Measurements from ENCODE around the gene PRCP.

Gene PRCP

DNA sequence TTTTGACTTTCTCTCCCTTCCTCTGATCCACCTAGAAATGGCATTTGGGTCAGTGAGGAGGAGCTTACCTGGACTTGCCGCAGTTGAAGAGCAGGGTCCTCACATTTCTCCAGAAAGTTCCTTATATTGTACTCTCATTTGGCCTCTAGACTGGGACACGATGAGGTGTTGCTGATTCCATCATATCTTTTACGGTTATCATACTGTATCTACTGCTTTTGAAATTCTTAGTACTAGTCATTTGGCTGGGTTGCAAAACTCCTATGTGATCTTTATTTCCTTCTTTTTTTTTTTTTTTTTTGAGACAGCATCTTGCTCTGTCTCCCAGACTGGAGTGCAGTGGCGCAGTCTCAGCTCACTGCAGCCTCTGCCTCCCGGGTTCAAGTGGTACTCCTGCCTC is 107.9 kb downstream of the PRCP start:
- H3K9me3 ChIP-seq (ENCODE audit: control extremely low read depth in 1 of 5, control insufficient read depth in 4 of 5, insufficient read depth in 2 of 5, low read depth in 1 of 5, low read length in 4 of 5): no peaks in the 10 kb centered on the region
- no peak overlapping the region for H3K4me3 ChIP-seq (ENCODE audit: control insufficient read depth in 1 of 7, extremely low read depth in 1 of 7, insufficient read depth in 4 of 7, low read depth in 2 of 7, low read length in 6 of 7)
- DNase-seq: no peak
- H3K27me3 ChIP-seq (replicated peaks in 2 of 5; ENCODE audit: control insufficient read depth in 4 of 5, insufficient read depth in 5 of 5, low read length in 4 of 5): peaks cover 0 to 5% (median 0%) of the 10 kb centered on the region in 5 experiments
- peaks cover 0 to 45% (median 14%) of the 10 kb centered on the region in 4 experiments for H3K4me1 ChIP-seq (ENCODE audit: control extremely low read depth in 1 of 4, control insufficient read depth in 4 of 4, insufficient read depth in 4 of 4, low read length in 3 of 4)
- H3K36me3 ChIP-seq (ENCODE audit: control insufficient read depth in 4 of 4, insufficient read depth in 4 of 4, low read length in 3 of 4): no peaks in the 10 kb centered on the region
- ChIA-PET POLR2A (no interaction called here), CTCF (interaction anchor here (0.6 to 1.0 kb wide), 2 partner anchors 60 to 1480 kb away, joined by 3 read pairs; no protein-coding TSS in a partner anchor)
- H3K27ac ChIP-seq (ENCODE audit: insufficient read depth in 1 of 2, low read depth in 1 of 2, low read length in 2 of 2, poor library complexity in 1 of 2, severe bottlenecking in 2 of 2): peak overlapping the region in 1 of 2 experiments; percentile 43
- WGBS (ENCODE audit: insufficient coverage): 100% methylated on average over 3 of the region's 5 CpGs

DNA sequence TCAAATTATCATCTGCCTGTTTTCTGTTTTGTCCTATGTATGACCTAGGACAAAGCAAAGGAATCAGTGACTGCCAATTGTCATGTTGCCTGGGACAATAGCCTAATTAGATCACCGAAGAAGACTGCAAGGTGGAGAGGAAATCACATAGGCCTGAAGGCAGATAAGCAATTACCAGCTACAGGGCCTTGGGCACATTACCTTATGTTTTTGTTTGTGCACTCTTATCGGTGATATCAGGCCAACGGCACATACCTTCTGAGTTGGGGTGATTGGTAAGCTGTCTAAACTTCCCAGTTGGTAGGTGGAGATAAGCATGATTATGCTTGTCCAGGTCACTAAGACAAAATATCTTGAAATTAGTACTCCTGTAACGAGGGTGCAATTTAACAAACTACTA is 108.5 kb downstream of the PRCP start:
- Histone ChIP-seq H3K4me1 (ENCODE audit: control extremely low read depth in 1 of 4, control insufficient read depth in 4 of 4, insufficient read depth in 4 of 4, low read length in 3 of 4) (peaks cover 0 to 41% (median 14%) of the 10 kb centered on the region in 4 experiments), H3K4me3 (ENCODE audit: control insufficient read depth in 1 of 7, extremely low read depth in 1 of 7, insufficient read depth in 4 of 7, low read depth in 2 of 7, low read length in 6 of 7) (no peak overlapping the region), H3K36me3 (ENCODE audit: control insufficient read depth in 4 of 4, insufficient read depth in 4 of 4, low read length in 3 of 4) (no peaks in the 10 kb centered on the region), H3K27me3 (replicated peaks in 2 of 5; ENCODE audit: control insufficient read depth in 4 of 5, insufficient read depth in 5 of 5, low read length in 4 of 5) (peaks cover 0 to 5% (median 0%) of the 10 kb centered on the region in 5 experiments), H3K9me3 (ENCODE audit: control extremely low read depth in 1 of 5, control insufficient read depth in 4 of 5, insufficient read depth in 2 of 5, low read depth in 1 of 5, low read length in 4 of 5) (no peaks in the 10 kb centered on the region), H3K27ac (ENCODE audit: insufficient read depth in 1 of 2, low read depth in 1 of 2, low read length in 2 of 2, poor library complexity in 1 of 2, severe bottlenecking in 2 of 2) (peak overlapping the region; percentile 33 to 43)
- CTCF ChIA-PET: interaction anchor here (0.6 to 1.8 kb wide), 2 partner anchors 16 to 1480 kb away, joined by 3 to 6 read pairs; no protein-coding TSS in a partner anchor
- 10% methylated on average over 3 of the region's 4 CpGs for WGBS (ENCODE audit: insufficient coverage)
- POLR2A ChIA-PET: interaction anchor here (1.0 kb wide), 1 partner anchor 58 kb away, joined by 3 read pairs; the partner anchor contains the start of gene FAM181B
- peak; percentile 38 to 92 (median 77) for DNase-seq

DNA sequence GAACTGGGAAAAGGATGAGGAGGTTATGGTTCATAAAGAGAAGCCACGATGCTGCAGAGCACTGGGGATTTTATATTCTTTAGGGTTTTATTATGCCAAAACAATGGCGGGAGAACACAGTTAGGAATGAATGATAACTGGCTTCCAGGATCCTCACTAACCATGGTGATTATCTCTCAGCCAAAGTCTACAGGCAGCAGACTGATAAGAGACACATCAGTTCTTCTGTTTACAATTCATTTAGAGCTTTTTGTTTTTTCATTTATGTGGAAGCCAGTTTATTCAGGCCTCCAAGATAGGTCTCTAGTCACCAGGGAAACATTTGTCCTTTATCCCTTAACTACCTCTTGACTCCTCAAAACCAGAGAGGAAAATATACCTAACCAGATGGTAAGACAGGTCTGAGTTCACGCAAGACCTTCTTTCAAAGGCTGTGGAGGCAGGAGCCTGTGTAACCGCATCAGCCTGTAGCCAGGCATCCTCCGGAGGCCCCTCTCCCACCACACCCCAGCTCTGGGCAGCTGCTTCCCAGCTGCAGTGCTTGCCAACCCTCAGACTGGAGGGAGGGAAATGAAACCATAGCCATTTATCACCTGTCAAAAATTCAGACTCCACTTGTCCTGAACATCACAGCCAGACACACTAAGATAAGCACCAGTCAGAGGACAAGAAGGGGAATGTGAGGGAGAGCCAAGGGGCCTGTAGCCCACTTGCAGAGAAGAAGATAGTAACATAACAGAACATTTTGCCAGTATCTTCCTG is 109.3 kb downstream of the PRCP start:
- CTCF ChIA-PET: interaction anchor here (1.3 to 1.8 kb wide), 3 partner anchors 13 to 33 kb away, joined by 3 to 6 read pairs (median 4); no protein-coding TSS in a partner anchor
- peaks cover 0 to 41% (median 14%) of the 10 kb centered on the region in 4 experiments for H3K4me1 ChIP-seq (ENCODE audit: control extremely low read depth in 1 of 4, control insufficient read depth in 4 of 4, insufficient read depth in 4 of 4, low read length in 3 of 4)
- WGBS (ENCODE audit: insufficient coverage): 2% methylated on average over 4 of the region's 5 CpGs

DNA sequence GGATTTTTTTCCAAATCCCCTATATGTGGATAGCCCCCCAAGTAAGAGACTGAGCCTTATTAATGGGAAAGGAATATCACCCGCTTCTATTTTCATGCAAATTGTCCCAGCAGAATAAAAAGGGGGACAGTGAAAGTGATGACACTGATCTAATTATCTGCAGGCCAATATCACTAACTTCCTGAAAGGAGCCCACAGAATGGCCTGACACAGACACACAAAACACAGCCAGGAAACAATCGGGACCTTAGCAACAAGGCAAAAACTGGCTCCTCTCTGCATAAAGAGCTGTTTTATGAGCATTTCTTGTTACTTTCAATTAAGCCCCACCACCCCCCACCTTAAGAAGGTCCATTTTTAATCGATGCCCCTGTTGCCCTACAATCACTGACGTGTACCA is 112.2 kb downstream of the PRCP start:
- WGBS (ENCODE audit: insufficient coverage): 94% methylated on average over 3 of the region's 4 CpGs
- Histone ChIP-seq H3K27ac (ENCODE audit: insufficient read depth in 1 of 2, low read depth in 1 of 2, low read length in 2 of 2, poor library complexity in 1 of 2, severe bottlenecking in 2 of 2) (no peak overlapping the region), H3K4me1 (ENCODE audit: control extremely low read depth in 1 of 4, control insufficient read depth in 4 of 4, insufficient read depth in 4 of 4, low read length in 3 of 4) (peaks cover 0 to 39% (median 14%) of the 10 kb centered on the region in 4 experiments), H3K36me3 (ENCODE audit: control insufficient read depth in 4 of 4, insufficient read depth in 4 of 4, low read length in 3 of 4) (no peaks in the 10 kb centered on the region), H3K4me3 (ENCODE audit: control insufficient read depth in 1 of 7, extremely low read depth in 1 of 7, insufficient read depth in 4 of 7, low read depth in 2 of 7, low read length in 6 of 7) (no peak overlapping the region), H3K27me3 (replicated peaks in 2 of 5; ENCODE audit: control insufficient read depth in 4 of 5, insufficient read depth in 5 of 5, low read length in 4 of 5) (peaks cover 0 to 2% (median 0%) of the 10 kb centered on the region in 5 experiments), H3K9me3 (ENCODE audit: control extremely low read depth in 1 of 5, control insufficient read depth in 4 of 5, insufficient read depth in 2 of 5, low read depth in 1 of 5, low read length in 4 of 5) (no peaks in the 10 kb centered on the region)
- CTCF ChIA-PET: interaction anchor here (1.2 to 2.2 kb wide), 3 partner anchors 12 to 79 kb away, joined by 4 to 6 read pairs (median 5); no protein-coding TSS in a partner anchor
- peak in 2 of 3 donors; percentile 20 to 51 for DNase-seq
- POLR2A ChIA-PET: no interaction called here

More for the DNA sequence above, 109.3 kb downstream of the PRCP start:
- peak; percentile 58 to 96 (median 91) for DNase-seq
- Histone ChIP-seq H3K36me3 (ENCODE audit: control insufficient read depth in 4 of 4, insufficient read depth in 4 of 4, low read length in 3 of 4) (no peaks in the 10 kb centered on the region), H3K4me3 (ENCODE audit: control insufficient read depth in 1 of 7, extremely low read depth in 1 of 7, insufficient read depth in 4 of 7, low read depth in 2 of 7, low read length in 6 of 7) (peak overlapping the region in 2 of 7 experiments; percentile 22 to 32), H3K9me3 (ENCODE audit: control extremely low read depth in 1 of 5, control insufficient read depth in 4 of 5, insufficient read depth in 2 of 5, low read depth in 1 of 5, low read length in 4 of 5) (no peaks in the 10 kb centered on the region), H3K27me3 (replicated peaks in 2 of 5; ENCODE audit: control insufficient read depth in 4 of 5, insufficient read depth in 5 of 5, low read length in 4 of 5) (peaks cover 0 to 2% (median 0%) of the 10 kb centered on the region in 5 experiments), H3K27ac (ENCODE audit: insufficient read depth in 1 of 2, low read depth in 1 of 2, low read length in 2 of 2, poor library complexity in 1 of 2, severe bottlenecking in 2 of 2) (peak overlapping the region; percentile 33 to 64)
- POLR2A ChIA-PET: interaction anchor here (0.6 to 1.0 kb wide), 2 partner anchors 57 to 65 kb away, joined by 3 read pairs; partner anchors contain the start of gene FAM181B

DNA sequence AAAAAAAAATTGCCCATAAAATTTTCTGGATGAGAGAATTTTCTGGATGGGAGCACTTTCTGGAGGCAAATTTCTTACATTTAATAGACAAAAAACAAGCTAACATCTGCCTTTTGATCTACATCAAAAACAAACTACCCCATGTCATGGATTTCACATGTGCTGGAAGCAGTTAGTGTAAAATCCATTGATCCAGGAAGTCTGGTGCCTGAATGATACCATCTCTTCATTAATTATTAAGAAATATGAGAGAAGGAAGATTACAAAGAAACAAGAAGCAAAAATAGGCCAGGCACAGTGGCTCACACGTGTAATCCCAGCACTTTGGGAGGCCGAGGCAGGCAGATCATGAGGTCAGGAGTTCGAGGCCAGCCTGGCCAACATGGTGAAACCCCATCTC is 113.4 kb downstream of the PRCP start:
- H3K4me3 ChIP-seq (ENCODE audit: control insufficient read depth in 1 of 7, extremely low read depth in 1 of 7, insufficient read depth in 4 of 7, low read depth in 2 of 7, low read length in 6 of 7): no peak overlapping the region
- peaks cover 0 to 2% (median 0%) of the 10 kb centered on the region in 5 experiments for H3K27me3 ChIP-seq (replicated peaks in 2 of 5; ENCODE audit: control insufficient read depth in 4 of 5, insufficient read depth in 5 of 5, low read length in 4 of 5)
- H3K9me3 ChIP-seq (ENCODE audit: control extremely low read depth in 1 of 5, control insufficient read depth in 4 of 5, insufficient read depth in 2 of 5, low read depth in 1 of 5, low read length in 4 of 5): peaks cover 0 to 5% (median 0%) of the 10 kb centered on the region in 5 experiments
- WGBS (ENCODE audit: insufficient coverage): 25% methylated on average over 2 of the region's 3 CpGs
- no peaks in the 10 kb centered on the region for H3K36me3 ChIP-seq (ENCODE audit: control insufficient read depth in 4 of 4, insufficient read depth in 4 of 4, low read length in 3 of 4)
- H3K27ac ChIP-seq (ENCODE audit: insufficient read depth in 1 of 2, low read depth in 1 of 2, low read length in 2 of 2, poor library complexity in 1 of 2, severe bottlenecking in 2 of 2): no peak overlapping the region
- DNase-seq: peak; percentile 26 to 81 (median 52)
- ChIA-PET CTCF (interaction anchor here (0.6 to 2.2 kb wide), 2 partner anchors 11 to 23 kb away, joined by 3 to 6 read pairs; no protein-coding TSS in a partner anchor), POLR2A (no interaction called here)
- H3K4me1 ChIP-seq (ENCODE audit: control extremely low read depth in 1 of 4, control insufficient read depth in 4 of 4, insufficient read depth in 4 of 4, low read length in 3 of 4): peaks cover 0 to 29% (median 12%) of the 10 kb centered on the region in 4 experiments

DNA sequence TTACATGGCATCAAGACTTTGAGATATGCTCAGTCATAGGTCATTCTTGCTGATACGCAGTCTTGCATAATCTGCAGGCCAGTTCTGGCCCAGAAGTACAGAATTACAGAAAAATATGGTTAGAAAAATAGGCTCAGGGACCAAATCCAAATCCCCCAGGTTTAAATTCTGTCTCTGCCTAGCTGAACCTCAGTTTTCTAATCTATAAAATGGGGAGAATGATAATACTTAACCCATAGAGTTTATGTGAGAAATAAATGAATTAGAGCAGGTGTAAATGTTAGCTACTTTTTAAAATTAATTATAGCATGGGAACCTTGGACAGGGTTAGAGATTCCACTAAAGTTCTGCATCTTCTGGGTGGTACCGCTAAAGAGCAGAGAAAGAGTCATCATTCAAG is 114.2 kb downstream of the PRCP start:
- H3K27ac ChIP-seq (ENCODE audit: insufficient read depth in 1 of 2, low read depth in 1 of 2, low read length in 2 of 2, poor library complexity in 1 of 2, severe bottlenecking in 2 of 2): no peak overlapping the region
- no peaks in the 10 kb centered on the region for H3K36me3 ChIP-seq (ENCODE audit: control insufficient read depth in 4 of 4, insufficient read depth in 4 of 4, low read length in 3 of 4)
- H3K4me3 ChIP-seq (ENCODE audit: control insufficient read depth in 1 of 7, extremely low read depth in 1 of 7, insufficient read depth in 4 of 7, low read depth in 2 of 7, low read length in 6 of 7): no peak overlapping the region
- H3K9me3 ChIP-seq (ENCODE audit: control extremely low read depth in 1 of 5, control insufficient read depth in 4 of 5, insufficient read depth in 2 of 5, low read depth in 1 of 5, low read length in 4 of 5): peaks cover 0 to 5% (median 2%) of the 10 kb centered on the region in 5 experiments
- no peak for DNase-seq
- WGBS (ENCODE audit: insufficient coverage): 86% methylated on average over 1 of the region's 2 CpGs
- POLR2A ChIA-PET: no interaction called here
- CTCF ChIA-PET: no interaction called here
- H3K27me3 ChIP-seq (replicated peaks in 2 of 5; ENCODE audit: control insufficient read depth in 4 of 5, insufficient read depth in 5 of 5, low read length in 4 of 5): peaks cover 0 to 2% (median 0%) of the 10 kb centered on the region in 5 experiments
- H3K4me1 ChIP-seq (ENCODE audit: control extremely low read depth in 1 of 4, control insufficient read depth in 4 of 4, insufficient read depth in 4 of 4, low read length in 3 of 4): peaks cover 0 to 21% (median 6%) of the 10 kb centered on the region in 4 experiments

Measured in common myeloid progenitor, CD34-positive (primary cell).